ENCODE results near the gene ESYT3.
A peak's percentile ranks its signal among the peaks of the same experiment; 100 is the strongest.
"Not testable (repeated sequence)": the region's sequence is repeated elsewhere in the genome, so short reads cannot be mapped to it uniquely, and the experiment has no call there.

Gene ESYT3

GRCh38 chr3:138450704-138451424 lies 16.4 kb downstream of the ESYT3 start:
- Histone ChIP-seq H3K9ac (ENCODE audit: low read length) (no peak overlapping the region), H2BK5ac (ENCODE audit: low read depth, low read length, poor library complexity, severe bottlenecking) (no peak overlapping the region), H3K4me3 (ENCODE audit: insufficient read depth in 1 of 2, low read depth in 1 of 2, low read length in 2 of 2) (no peak overlapping the region), H2BK12ac (ENCODE audit: low read length in 2 of 2) (no peak overlapping the region), H3K27me3 (ENCODE audit: control insufficient read depth in 1 of 2, insufficient read depth in 1 of 2, low read length in 2 of 2) (peaks cover 0 to 11% of the 10 kb centered on the region in 2 experiments), H2BK120ac (ENCODE audit: low read depth, low read length) (no peak overlapping the region), H3K4ac (ENCODE audit: low read depth in 1 of 2, low read length in 2 of 2) (no peak overlapping the region), H3K4me1 (ENCODE audit: control insufficient read depth, insufficient read depth, low read depth, low read length) (peaks cover 6% of the 10 kb centered on the region), H4K91ac (ENCODE audit: low read length) (no peak overlapping the region), H3K14ac (ENCODE audit: low read length in 2 of 2) (no peak overlapping the region), H3K18ac (ENCODE audit: low read depth in 1 of 2, low read length in 2 of 2) (no peak overlapping the region), H2AFZ (ENCODE audit: low read depth, low read length) (no peak overlapping the region), H4K8ac (ENCODE audit: low read length) (no peak overlapping the region), H3K9me3 (ENCODE audit: control insufficient read depth, low read length) (no peaks in the 10 kb centered on the region), H3K23ac (ENCODE audit: low read length in 2 of 2) (peak overlapping the region in 1 of 2 experiments; percentile 87), H2BK15ac (ENCODE audit: low read depth, poor library complexity, severe bottlenecking) (no peak overlapping the region), H3K79me1 (replicated peaks; ENCODE audit: low read length, poor library complexity, severe bottlenecking) (no peaks in the 10 kb centered on the region), H2AK5ac (ENCODE audit: low read length, severe bottlenecking) (no peak overlapping the region), H3K27ac (ENCODE audit: low read length, poor library complexity, severe bottlenecking) (no peak overlapping the region), H3K36me3 (ENCODE audit: control insufficient read depth in 1 of 2, insufficient read depth in 2 of 2, low read depth in 1 of 2, low read length in 2 of 2) (no peaks in the 10 kb centered on the region), H3K4me2 (ENCODE audit: low read length, poor library complexity, severe bottlenecking) (no peak overlapping the region)
- no peak for DNase-seq
- 45% methylated on average over 4 of the region's 6 CpGs for WGBS

GRCh38 chr3:138451595-138452162 lies 17.3 kb downstream of the ESYT3 start:
- Histone ChIP-seq H2BK15ac (ENCODE audit: low read depth, poor library complexity, severe bottlenecking) (no peak overlapping the region), H3K14ac (ENCODE audit: low read length in 2 of 2) (no peak overlapping the region), H3K27me3 (ENCODE audit: control insufficient read depth in 1 of 2, insufficient read depth in 1 of 2, low read length in 2 of 2) (peaks cover 0 to 13% of the 10 kb centered on the region in 2 experiments), H3K9me3 (ENCODE audit: control insufficient read depth, low read length) (no peaks in the 10 kb centered on the region), H2BK120ac (ENCODE audit: low read depth, low read length) (no peak overlapping the region), H3K23ac (ENCODE audit: low read length in 2 of 2) (no peak overlapping the region), H3K4me1 (ENCODE audit: control insufficient read depth, insufficient read depth, low read depth, low read length) (peaks cover 8% of the 10 kb centered on the region), H4K8ac (ENCODE audit: low read length) (no peak overlapping the region), H2BK12ac (ENCODE audit: low read length in 2 of 2) (no peak overlapping the region), H3K4me2 (ENCODE audit: low read length, poor library complexity, severe bottlenecking) (no peak overlapping the region), H3K27ac (ENCODE audit: low read length, poor library complexity, severe bottlenecking) (no peak overlapping the region), H3K79me1 (replicated peaks; ENCODE audit: low read length, poor library complexity, severe bottlenecking) (no peaks in the 10 kb centered on the region), H2AFZ (ENCODE audit: low read depth, low read length) (no peak overlapping the region), H3K36me3 (ENCODE audit: control insufficient read depth in 1 of 2, insufficient read depth in 2 of 2, low read depth in 1 of 2, low read length in 2 of 2) (no peaks in the 10 kb centered on the region), H3K4me3 (ENCODE audit: insufficient read depth in 1 of 2, low read depth in 1 of 2, low read length in 2 of 2) (no peak overlapping the region), H3K9ac (ENCODE audit: low read length) (no peak overlapping the region), H2AK5ac (ENCODE audit: low read length, severe bottlenecking) (no peak overlapping the region), H2BK5ac (ENCODE audit: low read depth, low read length, poor library complexity, severe bottlenecking) (no peak overlapping the region), H4K91ac (ENCODE audit: low read length) (no peak overlapping the region), H3K4ac (ENCODE audit: low read depth in 1 of 2, low read length in 2 of 2) (no peak overlapping the region), H3K18ac (ENCODE audit: low read depth in 1 of 2, low read length in 2 of 2) (no peak overlapping the region)
- 87% methylated on average over 43 of the region's 43 CpGs for WGBS
- DNase-seq = no peak

- no peak overlapping the region for H3K4me3 ChIP-seq (ENCODE audit: insufficient read depth in 1 of 2, low read depth in 1 of 2, low read length in 2 of 2)
- no peak overlapping the region for H3K27ac ChIP-seq (ENCODE audit: low read length, poor library complexity, severe bottlenecking)
- DNase-seq = no peak
- H3K79me1 ChIP-seq (replicated peaks; ENCODE audit: low read length, poor library complexity, severe bottlenecking) = no peaks in the 10 kb centered on the region
- no peak overlapping the region for H2AFZ ChIP-seq (ENCODE audit: low read depth, low read length)
- no peak overlapping the region for H3K4ac ChIP-seq (ENCODE audit: low read depth in 1 of 2, low read length in 2 of 2)
- H3K4me2 ChIP-seq (ENCODE audit: low read length, poor library complexity, severe bottlenecking) = no peak overlapping the region
- no peak overlapping the region for H2AK5ac ChIP-seq (ENCODE audit: low read length, severe bottlenecking)
- no peaks in the 10 kb centered on the region for H3K9me3 ChIP-seq (ENCODE audit: control insufficient read depth, low read length)
- no peak overlapping the region for H2BK12ac ChIP-seq (ENCODE audit: low read length in 2 of 2)
- no peak overlapping the region for H2BK15ac ChIP-seq (ENCODE audit: low read depth, poor library complexity, severe bottlenecking)
- H3K27me3 ChIP-seq (ENCODE audit: control insufficient read depth in 1 of 2, insufficient read depth in 1 of 2, low read length in 2 of 2) = peaks cover 0 to 17% of the 10 kb centered on the region in 2 experiments
- H3K36me3 ChIP-seq (ENCODE audit: control insufficient read depth in 1 of 2, insufficient read depth in 2 of 2, low read depth in 1 of 2, low read length in 2 of 2) = no peaks in the 10 kb centered on the region
- no peak overlapping the region for H3K23ac ChIP-seq (ENCODE audit: low read length in 2 of 2)
- WGBS = 79% methylated on average over 6 of the region's 6 CpGs
- no peak overlapping the region for H2BK5ac ChIP-seq (ENCODE audit: low read depth, low read length, poor library complexity, severe bottlenecking)
- H3K14ac ChIP-seq (ENCODE audit: low read length in 2 of 2) = no peak overlapping the region
- H3K18ac ChIP-seq (ENCODE audit: low read depth in 1 of 2, low read length in 2 of 2) = no peak overlapping the region
- H3K4me1 ChIP-seq (ENCODE audit: control insufficient read depth, insufficient read depth, low read depth, low read length) = peaks cover 8% of the 10 kb centered on the region
- H3K9ac ChIP-seq (ENCODE audit: low read length) = no peak overlapping the region
- H2BK120ac ChIP-seq (ENCODE audit: low read depth, low read length) = no peak overlapping the region
- H4K91ac ChIP-seq (ENCODE audit: low read length) = no peak overlapping the region
- no peak overlapping the region for H4K8ac ChIP-seq (ENCODE audit: low read length)
Observed at GRCh38 chr3:138452436-138452835, 18.0 kb downstream of the ESYT3 start.

- not testable (repeated sequence) for H3K4me2 ChIP-seq (ENCODE audit: low read length, poor library complexity, severe bottlenecking); H2AK5ac ChIP-seq (ENCODE audit: low read length, severe bottlenecking); H3K14ac ChIP-seq (ENCODE audit: low read length in 2 of 2); H3K36me3 ChIP-seq (ENCODE audit: control insufficient read depth in 1 of 2, insufficient read depth in 2 of 2, low read depth in 1 of 2, low read length in 2 of 2); H3K4ac ChIP-seq (ENCODE audit: low read depth in 1 of 2, low read length in 2 of 2); H4K8ac ChIP-seq (ENCODE audit: low read length); H3K4me3 ChIP-seq (ENCODE audit: insufficient read depth in 1 of 2, low read depth in 1 of 2, low read length in 2 of 2); H3K27ac ChIP-seq (ENCODE audit: low read length, poor library complexity, severe bottlenecking); H2BK5ac ChIP-seq (ENCODE audit: low read depth, low read length, poor library complexity, severe bottlenecking); H3K9ac ChIP-seq (ENCODE audit: low read length); DNase-seq; H3K4me1 ChIP-seq (ENCODE audit: control insufficient read depth, insufficient read depth, low read depth, low read length); H4K91ac ChIP-seq (ENCODE audit: low read length); H2AFZ ChIP-seq (ENCODE audit: low read depth, low read length); H2BK12ac ChIP-seq (ENCODE audit: low read length in 2 of 2); H3K18ac ChIP-seq (ENCODE audit: low read depth in 1 of 2, low read length in 2 of 2); H2BK15ac ChIP-seq (ENCODE audit: low read depth, poor library complexity, severe bottlenecking); H3K9me3 ChIP-seq (ENCODE audit: control insufficient read depth, low read length); H3K79me1 ChIP-seq (replicated peaks; ENCODE audit: low read length, poor library complexity, severe bottlenecking); H2BK120ac ChIP-seq (ENCODE audit: low read depth, low read length); H3K23ac ChIP-seq (ENCODE audit: low read length in 2 of 2)
- WGBS = 78% methylated on average over 7 of the region's 8 CpGs
- H3K27me3 ChIP-seq (ENCODE audit: control insufficient read depth in 1 of 2, insufficient read depth in 1 of 2, low read length in 2 of 2) = peaks cover 0 to 17% of the 10 kb centered on the region in 2 experiments
Observed at GRCh38 chr3:138453940-138454339, 19.5 kb downstream of the ESYT3 start.
